Colonic mucosa (tissue), 4 donors: ENCODE results near the gene KRTAP3-3. TPM values are rescaled to one million over a fixed set of nuclear protein-coding genes. Genes with fewer than 3 reads are reported as not detected.

Source experiments
- DNase-seq: peaks from one replicate; pipeline ENCODE4 v3.0.0-alpha.2; 2020
- H3K27ac ChIP-seq: fragments of 200-600 bp; one replicate; pipeline ENCODE4 v1.8.0; 2021
- H3K27me3 ChIP-seq: fragments of 200-600 bp; one replicate; pipeline ENCODE4 v1.8.0; 2021
- H3K36me3 ChIP-seq: fragments of 200-600 bp; one replicate; pipeline ENCODE4 v1.8.0; 2021
- H3K4me1 ChIP-seq: fragments of 200-600 bp; one replicate; pipeline ENCODE4 v1.8.0; 2021; ENCODE audit warnings: mild to moderate bottlenecking
- H3K4me3 ChIP-seq: fragments of 200-600 bp; one replicate; pipeline ENCODE4 v1.8.0; 2021
- H3K9ac ChIP-seq, 2 donors: one replicate each; pipeline ENCODE4 v1.7.0; 2013; ENCODE audit warnings: control low read depth in 2 of 2, low read depth in 2 of 2, low read length in 2 of 2
- H3K9me3 ChIP-seq: fragments of 200-600 bp; one replicate; pipeline ENCODE4 v1.8.0; 2021
- intact Hi-C: fragments of 100-400 bp; cut with DNase I; formaldehyde crosslinking; loops from one replicate; pipeline ENCODE4 v1.14.1; 2022
- total RNA-seq, 2 donors: library from RNA; stranded (reverse); fragmentation: NEBNext Ultra II Directional in 1 of 2; extraction: Animal tissue kit (Norgen Biotek cat#: 25700) in 1 of 2; gene quantifications; one replicate each; pipeline ENCODE4 v1.2.1, GENCODE V29; 2021
- TF ChIP-seq, protein P1 (sequence below): fragments of 200-600 bp; IDR thresholded peaks from one replicate; pipeline ENCODE4 v1.8.0; 2022; ENCODE audit warnings: antibody characterized with exemption, mild to moderate bottlenecking
- donor health status: healthy.
- donor health status: DM: no; HTN: no; CAD: no.
- donor health status: DM: no; HTN: no; CAD: no.

Gene KRTAP3-3
- total RNA-seq, 2 donors from 2014 or later, result not detected

DNA sequence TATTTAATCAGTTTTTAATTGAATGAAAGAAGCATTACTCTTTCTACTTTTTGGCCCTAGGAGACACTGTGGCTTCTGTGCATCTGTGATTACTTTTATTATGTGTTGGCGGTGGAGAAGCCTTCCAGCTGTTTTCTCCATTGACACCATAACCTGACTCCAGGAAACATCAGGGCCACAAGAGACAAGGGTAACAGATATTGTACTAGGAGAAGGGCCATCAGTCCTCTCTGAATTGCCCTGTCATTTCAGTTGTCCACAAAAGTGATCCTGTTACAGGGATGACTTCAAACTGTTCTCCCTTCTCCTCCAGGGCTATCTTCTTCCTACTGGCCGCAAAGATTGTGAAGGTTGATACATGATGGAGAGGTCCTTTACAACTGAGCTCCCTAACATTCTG lies 41.8 kb downstream of the KRTAP3-3 start:
- H3K4me1 ChIP-seq, result no peaks in the 10 kb centered on the region
- H3K9me3 ChIP-seq, result no peaks in the 10 kb centered on the region
- H3K9ac ChIP-seq, result no peak overlapping the region
- TF ChIP-seq, protein P1, sequence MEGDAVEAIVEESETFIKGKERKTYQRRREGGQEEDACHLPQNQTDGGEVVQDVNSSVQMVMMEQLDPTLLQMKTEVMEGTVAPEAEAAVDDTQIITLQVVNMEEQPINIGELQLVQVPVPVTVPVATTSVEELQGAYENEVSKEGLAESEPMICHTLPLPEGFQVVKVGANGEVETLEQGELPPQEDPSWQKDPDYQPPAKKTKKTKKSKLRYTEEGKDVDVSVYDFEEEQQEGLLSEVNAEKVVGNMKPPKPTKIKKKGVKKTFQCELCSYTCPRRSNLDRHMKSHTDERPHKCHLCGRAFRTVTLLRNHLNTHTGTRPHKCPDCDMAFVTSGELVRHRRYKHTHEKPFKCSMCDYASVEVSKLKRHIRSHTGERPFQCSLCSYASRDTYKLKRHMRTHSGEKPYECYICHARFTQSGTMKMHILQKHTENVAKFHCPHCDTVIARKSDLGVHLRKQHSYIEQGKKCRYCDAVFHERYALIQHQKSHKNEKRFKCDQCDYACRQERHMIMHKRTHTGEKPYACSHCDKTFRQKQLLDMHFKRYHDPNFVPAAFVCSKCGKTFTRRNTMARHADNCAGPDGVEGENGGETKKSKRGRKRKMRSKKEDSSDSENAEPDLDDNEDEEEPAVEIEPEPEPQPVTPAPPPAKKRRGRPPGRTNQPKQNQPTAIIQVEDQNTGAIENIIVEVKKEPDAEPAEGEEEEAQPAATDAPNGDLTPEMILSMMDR, result no peak
- no peaks in the 10 kb centered on the region for H3K36me3 ChIP-seq
- intact Hi-C loops, result no loop called here
- DNase-seq, result no peak
- H3K4me3 ChIP-seq, result no peak overlapping the region
- no peak overlapping the region for H3K27ac ChIP-seq
- no peaks in the 10 kb centered on the region for H3K27me3 ChIP-seq

DNA sequence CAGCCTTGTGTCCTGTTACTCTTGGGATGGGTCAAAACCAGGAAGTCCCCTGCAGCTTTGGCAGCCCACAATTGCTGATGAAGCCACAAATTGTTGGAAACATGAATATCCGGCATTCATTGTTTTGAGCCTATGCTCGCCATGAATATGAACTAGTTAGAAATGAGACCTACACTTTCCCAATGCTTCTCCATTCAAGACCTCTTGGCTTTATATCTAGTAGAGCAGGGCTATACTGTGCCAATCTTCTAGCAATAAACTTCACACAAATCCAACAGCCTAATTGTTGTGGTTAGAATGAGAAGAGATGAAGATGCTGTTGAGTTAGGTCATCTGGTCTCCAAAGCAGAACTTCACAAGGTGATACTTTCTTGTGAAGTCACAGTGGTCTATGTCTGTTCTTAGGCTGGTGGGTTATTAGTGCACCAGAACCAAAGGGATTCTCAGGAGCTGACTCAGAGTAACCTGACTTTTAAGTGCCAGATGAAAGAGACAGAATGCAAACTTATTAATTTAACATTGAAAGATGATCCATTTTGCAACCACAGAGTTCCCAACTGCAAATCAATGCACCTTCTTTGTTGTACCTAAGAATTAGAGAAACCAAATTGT lies 42.8 kb downstream of the KRTAP3-3 start:
- no peaks in the 10 kb centered on the region for H3K27me3 ChIP-seq
- H3K4me1 ChIP-seq, result no peaks in the 10 kb centered on the region
- no peaks in the 10 kb centered on the region for H3K36me3 ChIP-seq
- intact Hi-C loops, result no loop called here
- no peak for DNase-seq
- H3K9me3 ChIP-seq, result no peaks in the 10 kb centered on the region
- H3K4me3 ChIP-seq, result no peak overlapping the region
- no peak overlapping the region for H3K27ac ChIP-seq
- no peak overlapping the region for H3K9ac ChIP-seq
- TF ChIP-seq, protein P1, result no peak

DNA sequence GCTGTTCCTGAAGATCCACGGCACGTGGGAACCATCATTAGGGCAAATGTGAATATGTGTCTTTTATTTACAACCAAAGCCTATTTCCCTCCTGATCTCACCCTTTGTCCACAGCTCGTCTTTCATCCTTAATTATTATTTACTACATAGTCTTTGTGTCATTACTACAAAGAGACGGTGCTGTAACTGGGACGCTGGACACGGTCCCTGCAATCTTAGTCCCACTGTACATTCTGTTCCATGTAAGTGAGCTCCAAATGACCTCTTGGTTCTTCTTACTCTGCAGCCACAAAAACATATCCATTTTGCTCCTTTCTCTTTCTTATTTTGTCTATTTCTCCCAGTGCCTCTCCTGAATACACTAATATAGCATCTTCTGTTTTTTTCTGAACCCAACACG lies 43.8 kb downstream of the KRTAP3-3 start:
- H3K9ac ChIP-seq, result no peak overlapping the region
- no peak overlapping the region for H3K4me3 ChIP-seq
- no peaks in the 10 kb centered on the region for H3K9me3 ChIP-seq
- H3K36me3 ChIP-seq, result no peaks in the 10 kb centered on the region
- H3K27me3 ChIP-seq, result no peaks in the 10 kb centered on the region
- intact Hi-C loops, result no loop called here
- DNase-seq, result no peak
- H3K27ac ChIP-seq, result no peak overlapping the region
- H3K4me1 ChIP-seq, result no peaks in the 10 kb centered on the region
- TF ChIP-seq, protein P1, result no peak

DNA sequence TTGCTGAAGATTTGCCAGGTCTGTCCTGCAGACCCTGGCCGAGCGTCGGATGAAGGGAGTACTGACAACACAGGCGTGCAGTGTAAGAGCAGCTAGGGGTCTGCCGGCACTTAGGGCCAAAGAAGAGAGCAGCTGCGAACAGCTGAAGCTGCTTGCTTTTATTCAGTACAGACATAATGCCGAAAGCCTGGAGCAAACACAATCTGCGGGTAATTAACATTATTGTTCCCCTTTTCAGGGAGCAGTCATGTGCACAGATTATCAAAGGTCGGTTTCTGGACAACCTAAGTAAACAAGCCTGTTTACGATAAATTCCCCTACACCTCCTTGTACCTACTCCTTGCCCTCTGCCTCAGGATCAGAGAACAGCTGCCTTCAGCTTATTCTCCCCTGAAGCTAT lies 44.5 kb downstream of the KRTAP3-3 start:
- no peaks in the 10 kb centered on the region for H3K27me3 ChIP-seq
- intact Hi-C loops, result no loop called here
- H3K27ac ChIP-seq, result no peak overlapping the region
- no peak overlapping the region for H3K4me3 ChIP-seq
- TF ChIP-seq, protein P1, result no peak
- no peaks in the 10 kb centered on the region for H3K9me3 ChIP-seq
- H3K36me3 ChIP-seq, result no peaks in the 10 kb centered on the region
- DNase-seq, result no peak
- H3K4me1 ChIP-seq, result no peaks in the 10 kb centered on the region
- H3K9ac ChIP-seq, result no peak overlapping the region

DNA sequence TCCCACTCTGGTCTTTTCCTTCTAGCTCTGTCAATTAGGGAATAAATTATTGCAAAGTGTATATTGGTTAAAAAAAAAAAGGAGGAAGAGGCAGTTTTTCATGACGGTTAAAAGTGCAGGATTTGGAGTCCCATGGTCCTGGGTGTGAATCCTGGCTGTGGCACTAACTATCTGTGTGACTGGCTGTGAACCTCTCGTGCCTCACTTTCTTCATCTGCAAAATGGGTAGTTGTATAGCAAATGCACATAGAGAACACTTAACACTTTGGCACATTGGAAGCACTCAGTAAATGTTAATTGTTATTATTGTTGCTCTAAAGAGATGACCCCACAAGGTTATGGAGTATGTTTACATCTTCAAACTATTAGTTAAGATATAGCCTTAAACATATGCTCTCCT lies 46.0 kb downstream of the KRTAP3-3 start:
- no peaks in the 10 kb centered on the region for H3K36me3 ChIP-seq
- H3K4me1 ChIP-seq, result no peaks in the 10 kb centered on the region
- H3K27me3 ChIP-seq, result no peaks in the 10 kb centered on the region
- DNase-seq, result no peak
- intact Hi-C loops, result no loop called here
- TF ChIP-seq, protein P1, result no peak
- H3K9me3 ChIP-seq, result no peaks in the 10 kb centered on the region
- H3K4me3 ChIP-seq, result no peak overlapping the region
- H3K27ac ChIP-seq, result no peak overlapping the region
- H3K9ac ChIP-seq, result no peak overlapping the region
